K562 (cell line): ENCODE measurements around the gene TSPOAP1. TPM values are rescaled to one million over a fixed set of nuclear protein-coding genes. Genes with fewer than 3 reads are reported as not detected.

Experiments
- CREBBP ChIP-seq: IDR thresholded peaks from one replicate; pipeline ENCODE4 v1.6.1; 2012; ENCODE audit warnings: low read depth, mild to moderate bottlenecking, control low read depth, inconsistent platforms, low read length
- ETV5 ChIP-seq: sonication (generic); formaldehyde crosslinking; IDR thresholded peaks from 2 replicates; pipeline ENCODE4 v1.4.0; 2020; ENCODE audit warnings: low read depth, mild to moderate bottlenecking, missing genetic modification reagents
- IFI16 ChIP-seq: fragments of 250-450 bp; sonication (Bioruptor Pico); IDR thresholded peaks from 2 replicates; pipeline ENCODE4 v2.1.2; 2022; ENCODE audit warnings: mild to moderate bottlenecking, inconsistent platforms
- KDM2B ChIP-seq: fragments of 250-450 bp; sonication (Bioruptor Pico); IDR thresholded peaks from 2 replicates; pipeline ENCODE4 v1.8.0; 2021; ENCODE audit warnings: mild to moderate bottlenecking, moderate library complexity
- MNT ChIP-seq, 2 experiments: fragments of 450-650 bp; conservative IDR thresholded peaks; 2 replicates each; pipeline ENCODE4 v1.6.1; 2017; ENCODE audit warnings: mild to moderate bottlenecking in 2 of 2, moderate library complexity in 2 of 2
- NELFE ChIP-seq: IDR thresholded peaks from 2 replicates; pipeline ENCODE4 v1.6.1; 2011; ENCODE audit warnings: mild to moderate bottlenecking; ENCODE audit not compliant: insufficient read depth, insufficient read length
- PTBP1 ChIP-seq: fragments of 200-400 bp; formaldehyde crosslinking; IDR thresholded peaks from 2 replicates; pipeline ENCODE4 v1.6.1; 2017; ENCODE audit warnings: low read depth, low read length
- RB1 ChIP-seq: fragments of 450-650 bp; IDR thresholded peaks from 2 replicates; pipeline ENCODE4 v1.6.1; 2017; ENCODE audit warnings: low read depth, mild to moderate bottlenecking
- SMARCB1 ChIP-seq: IDR thresholded peaks from 2 replicates; pipeline ENCODE4 v1.6.1; 2011; ENCODE audit warnings: improper control_type of control experiment, low read depth; ENCODE audit not compliant: insufficient read length
- SREBF2 ChIP-seq: sonication (generic); formaldehyde crosslinking; IDR thresholded peaks from 2 replicates; pipeline ENCODE4 v1.4.0; 2020; ENCODE audit warnings: mild to moderate bottlenecking, missing genetic modification reagents
- TCF3 ChIP-seq: sonication (generic); formaldehyde crosslinking; IDR thresholded peaks from 2 replicates; pipeline ENCODE4 v1.4.0; 2020; ENCODE audit warnings: mild to moderate bottlenecking, missing genetic modification reagents
- ZC3H11A ChIP-seq: IDR thresholded peaks from 2 replicates; pipeline ENCODE4 v1.6.1; 2012; ENCODE audit warnings: low read depth, low read length, improper control_type of control experiment
- ZFPM2 ChIP-seq: fragments of 250-450 bp; sonication (Bioruptor Pico); IDR thresholded peaks from 2 replicates; pipeline ENCODE4 v1.5.1; 2022; ENCODE audit warnings: mild to moderate bottlenecking
- ZNF165 ChIP-seq: fragments of 250-450 bp; sonication (Bioruptor Pico); IDR thresholded peaks from 2 replicates; pipeline ENCODE4 v1.4.0; 2020; ENCODE audit warnings: borderline replicate concordance
- ZNF23 ChIP-seq: fragments of 250-450 bp; sonication (Bioruptor Pico); IDR thresholded peaks from 2 replicates; pipeline ENCODE4 v1.4.0; 2020; ENCODE audit warnings: mild to moderate bottlenecking
- ZNF263 ChIP-seq: sonication (generic); formaldehyde crosslinking; IDR thresholded peaks from 2 replicates; pipeline ENCODE4 v1.8.0; 2022; ENCODE audit warnings: mild to moderate bottlenecking, missing genetic modification reagents, borderline replicate concordance
- ZNF311 ChIP-seq: fragments of 250-450 bp; sonication (Bioruptor Pico); IDR thresholded peaks from 2 replicates; pipeline ENCODE4 v1.4.0; 2020; ENCODE audit warnings: mild to moderate bottlenecking, moderate library complexity
- ZNF707 ChIP-seq: fragments of 250-450 bp; sonication (Bioruptor Pico); conservative IDR thresholded peaks from 2 replicates; pipeline ENCODE4 v1.8.0; 2022; ENCODE audit warnings: inconsistent platforms, mild to moderate bottlenecking, moderate library complexity
- ZNF766 ChIP-seq: fragments of 200-800 bp; sonication (Bioruptor generic); conservative IDR thresholded peaks from 2 replicates; pipeline ENCODE4 v1.6.1; 2016; ENCODE audit warnings: missing genetic modification characterization, missing compliant biosample characterization
- ZNF77 ChIP-seq: fragments of 250-450 bp; sonication (Bioruptor Pico); IDR thresholded peaks from 2 replicates; pipeline ENCODE4 v1.5.0; 2020
- polyA plus RNA-seq, 8 experiments: library from polyadenylated mRNA; depleted of rRNA in 4 of 8; stranded (reverse) in 5 of 8; unstranded in 3 of 8; fragments of >200 nt; fragmentation: Nextera tagmentation in 2 of 8; fragmentation: Illumina TruSeq in 1 of 8; extraction: Ambion mirVana in 2 of 8; extraction: Trizol in 1 of 8; gene quantifications; 2 replicates each; pipeline versions ENCODE4 v1.2.1 to v1.2.3, GENCODE V29; 2011 to 2014; ENCODE audit warnings: inconsistent platforms in 1 of 8, missing spikeins in 1 of 8
- total RNA-seq, 7 experiments: library from RNA; depleted of rRNA in 6 of 7; stranded (reverse); fragments of >200 nt in 6 of 7; fragmentation: Illumina TruSeq in 2 of 7; extraction: Trizol in 2 of 7; gene quantifications; 2 replicates each; pipeline versions ENCODE4 v1.2.1 to v1.2.3, GENCODE V29; 2011 to 2021; ENCODE audit warnings: low replicate concordance in 1 of 7
- TF ChIP-seq, protein P1 (sequence below): fragments of 250-450 bp; sonication (Bioruptor Pico); IDR thresholded peaks from 2 replicates; pipeline ENCODE4 v1.8.0; 2022; ENCODE audit warnings: inconsistent platforms
- TF ChIP-seq, protein P2 (sequence below): sonication (generic); formaldehyde crosslinking; IDR thresholded peaks from 2 replicates; pipeline ENCODE4 v1.8.1; 2023; ENCODE audit warnings: mild to moderate bottlenecking, missing genetic modification reagents

TSPOAP1 gene
- total and polyA plus RNA-seq, 9 of the 15 experiments (the other 6 are each of a cell fraction or from before 2014, with no cell fraction given): 0.87 to 3.9 (median 1.8) TPM; not detected in 2

DNA sequence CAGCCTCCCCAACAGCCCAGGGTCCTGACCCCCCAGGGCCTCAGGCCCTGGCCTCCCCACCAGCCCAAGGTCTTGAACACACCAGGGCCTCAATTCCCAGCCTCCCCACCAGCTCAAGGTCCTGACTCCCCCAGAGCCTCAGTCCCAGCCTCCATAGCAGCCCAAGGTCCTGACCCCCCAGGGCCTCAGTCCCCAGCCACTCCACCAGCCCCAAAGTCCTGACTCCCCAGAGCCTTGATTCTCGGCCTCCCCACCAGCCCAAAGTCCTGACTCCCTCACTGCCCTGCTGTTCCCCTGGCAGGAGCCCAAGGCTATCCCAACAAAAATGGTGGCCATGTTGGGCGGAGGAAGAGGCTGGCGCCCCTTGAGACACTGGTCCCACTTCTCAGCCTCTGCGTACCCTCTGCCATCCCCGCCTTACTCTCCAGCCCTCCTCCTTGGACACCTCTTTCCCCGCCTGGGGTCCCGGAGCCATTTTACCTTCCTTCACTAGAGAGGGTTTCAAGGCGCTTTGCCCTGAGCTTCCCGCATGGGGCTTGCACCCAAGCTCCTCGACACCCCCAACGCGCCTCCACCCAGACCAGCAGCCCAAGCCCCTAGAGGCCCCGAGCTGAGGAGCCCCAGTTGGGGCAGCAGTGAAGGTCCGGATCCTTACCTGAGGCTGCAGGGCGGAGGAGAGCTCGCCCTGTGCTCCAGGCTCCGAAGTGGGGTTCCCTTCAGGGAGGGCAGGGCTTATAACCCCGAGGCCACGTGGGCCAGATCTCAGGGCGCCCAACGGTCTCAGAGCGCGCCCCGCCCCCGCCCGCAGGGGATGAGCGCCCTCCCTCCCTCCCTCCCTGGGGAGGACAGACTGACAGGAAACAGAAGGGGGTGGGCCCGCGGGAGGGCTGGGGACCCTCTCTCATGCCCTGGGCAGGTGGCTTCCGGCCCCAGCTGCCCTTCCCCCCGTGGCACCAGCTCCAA, 3.5 kb upstream of the TSPOAP1 start (continued):
- TF ChIP-seq SREBF2 (CRISPR knock-in tag) (0 out of 2 replicates have a peak, but pooled peaks have one; percentile 65), ZNF23 (CRISPR knock-in tag) (no peak), ZNF766 (CRISPR knock-in tag) (no peak), ZNF77 (CRISPR knock-in tag) (peak; percentile 73; the same call in 1 of the 2 replicates), ZNF707 (CRISPR knock-in tag) (no peak), NELFE (peak; percentile 94), TCF3 (0 out of 2 replicates have a peak, but pooled peaks have one; percentile 34), ZFPM2 (no peak; the same call in 1 of the 2 replicates), IFI16 (CRISPR knock-in tag) (no peak), ETV5 (CRISPR knock-in tag) (no peak), MNT (conservative IDR thresholded peaks at IDR 0.05) (peak; percentile 86 to 90), CREBBP (no peak), ZNF263 (CRISPR knock-in tag) (peak; percentile 96), PTBP1 (peak; percentile 89; the same call in 1 of the 2 replicates), ZNF165 (CRISPR knock-in tag) (no peak), ZNF311 (CRISPR knock-in tag) (no peak), KDM2B (CRISPR knock-in tag) (no peak), SMARCB1 (no peak), ZC3H11A (no peak), RB1 (peak; percentile 88)
- TF ChIP-seq, protein P1, sequence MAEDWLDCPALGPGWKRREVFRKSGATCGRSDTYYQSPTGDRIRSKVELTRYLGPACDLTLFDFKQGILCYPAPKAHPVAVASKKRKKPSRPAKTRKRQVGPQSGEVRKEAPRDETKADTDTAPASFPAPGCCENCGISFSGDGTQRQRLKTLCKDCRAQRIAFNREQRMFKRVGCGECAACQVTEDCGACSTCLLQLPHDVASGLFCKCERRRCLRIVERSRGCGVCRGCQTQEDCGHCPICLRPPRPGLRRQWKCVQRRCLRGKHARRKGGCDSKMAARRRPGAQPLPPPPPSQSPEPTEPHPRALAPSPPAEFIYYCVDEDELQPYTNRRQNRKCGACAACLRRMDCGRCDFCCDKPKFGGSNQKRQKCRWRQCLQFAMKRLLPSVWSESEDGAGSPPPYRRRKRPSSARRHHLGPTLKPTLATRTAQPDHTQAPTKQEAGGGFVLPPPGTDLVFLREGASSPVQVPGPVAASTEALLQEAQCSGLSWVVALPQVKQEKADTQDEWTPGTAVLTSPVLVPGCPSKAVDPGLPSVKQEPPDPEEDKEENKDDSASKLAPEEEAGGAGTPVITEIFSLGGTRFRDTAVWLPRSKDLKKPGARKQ: no peak
- TF ChIP-seq, protein P2, sequence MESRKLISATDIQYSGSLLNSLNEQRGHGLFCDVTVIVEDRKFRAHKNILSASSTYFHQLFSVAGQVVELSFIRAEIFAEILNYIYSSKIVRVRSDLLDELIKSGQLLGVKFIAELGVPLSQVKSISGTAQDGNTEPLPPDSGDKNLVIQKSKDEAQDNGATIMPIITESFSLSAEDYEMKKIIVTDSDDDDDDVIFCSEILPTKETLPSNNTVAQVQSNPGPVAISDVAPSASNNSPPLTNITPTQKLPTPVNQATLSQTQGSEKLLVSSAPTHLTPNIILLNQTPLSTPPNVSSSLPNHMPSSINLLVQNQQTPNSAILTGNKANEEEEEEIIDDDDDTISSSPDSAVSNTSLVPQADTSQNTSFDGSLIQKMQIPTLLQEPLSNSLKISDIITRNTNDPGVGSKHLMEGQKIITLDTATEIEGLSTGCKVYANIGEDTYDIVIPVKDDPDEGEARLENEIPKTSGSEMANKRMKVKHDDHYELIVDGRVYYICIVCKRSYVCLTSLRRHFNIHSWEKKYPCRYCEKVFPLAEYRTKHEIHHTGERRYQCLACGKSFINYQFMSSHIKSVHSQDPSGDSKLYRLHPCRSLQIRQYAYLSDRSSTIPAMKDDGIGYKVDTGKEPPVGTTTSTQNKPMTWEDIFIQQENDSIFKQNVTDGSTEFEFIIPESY (CRISPR knock-in tag): peak; percentile 79
